ENCODE measurements around the gene DGKI. TPM values are rescaled to one million over a fixed set of nuclear protein-coding genes. Genes with fewer than 3 reads are reported as not detected.

DGKI gene
- total and polyA plus RNA-seq, 2 experiments from 2014 or later: 0.16 to 1.0 TPM

DNA sequence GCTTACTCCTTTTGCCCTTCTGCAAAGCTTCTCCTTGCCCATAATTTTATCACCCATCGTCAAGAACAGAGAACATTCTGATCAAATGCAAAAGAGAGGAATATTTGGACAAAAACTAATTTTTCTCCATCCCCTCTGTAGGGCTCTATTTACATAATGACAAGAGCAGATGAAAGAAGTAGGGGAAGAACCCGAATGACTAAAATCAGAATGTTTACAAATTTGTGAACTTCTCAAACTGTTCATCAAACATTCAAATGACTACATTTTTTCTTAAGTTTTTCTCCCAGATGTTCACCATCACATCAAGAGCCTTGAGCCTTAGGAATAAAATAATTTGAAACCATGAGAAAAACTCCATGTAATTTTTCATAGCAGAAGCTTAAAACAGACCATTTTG lies 119.4 kb downstream of the DGKI start (continued):
- TF ChIP-seq, protein P1, sequence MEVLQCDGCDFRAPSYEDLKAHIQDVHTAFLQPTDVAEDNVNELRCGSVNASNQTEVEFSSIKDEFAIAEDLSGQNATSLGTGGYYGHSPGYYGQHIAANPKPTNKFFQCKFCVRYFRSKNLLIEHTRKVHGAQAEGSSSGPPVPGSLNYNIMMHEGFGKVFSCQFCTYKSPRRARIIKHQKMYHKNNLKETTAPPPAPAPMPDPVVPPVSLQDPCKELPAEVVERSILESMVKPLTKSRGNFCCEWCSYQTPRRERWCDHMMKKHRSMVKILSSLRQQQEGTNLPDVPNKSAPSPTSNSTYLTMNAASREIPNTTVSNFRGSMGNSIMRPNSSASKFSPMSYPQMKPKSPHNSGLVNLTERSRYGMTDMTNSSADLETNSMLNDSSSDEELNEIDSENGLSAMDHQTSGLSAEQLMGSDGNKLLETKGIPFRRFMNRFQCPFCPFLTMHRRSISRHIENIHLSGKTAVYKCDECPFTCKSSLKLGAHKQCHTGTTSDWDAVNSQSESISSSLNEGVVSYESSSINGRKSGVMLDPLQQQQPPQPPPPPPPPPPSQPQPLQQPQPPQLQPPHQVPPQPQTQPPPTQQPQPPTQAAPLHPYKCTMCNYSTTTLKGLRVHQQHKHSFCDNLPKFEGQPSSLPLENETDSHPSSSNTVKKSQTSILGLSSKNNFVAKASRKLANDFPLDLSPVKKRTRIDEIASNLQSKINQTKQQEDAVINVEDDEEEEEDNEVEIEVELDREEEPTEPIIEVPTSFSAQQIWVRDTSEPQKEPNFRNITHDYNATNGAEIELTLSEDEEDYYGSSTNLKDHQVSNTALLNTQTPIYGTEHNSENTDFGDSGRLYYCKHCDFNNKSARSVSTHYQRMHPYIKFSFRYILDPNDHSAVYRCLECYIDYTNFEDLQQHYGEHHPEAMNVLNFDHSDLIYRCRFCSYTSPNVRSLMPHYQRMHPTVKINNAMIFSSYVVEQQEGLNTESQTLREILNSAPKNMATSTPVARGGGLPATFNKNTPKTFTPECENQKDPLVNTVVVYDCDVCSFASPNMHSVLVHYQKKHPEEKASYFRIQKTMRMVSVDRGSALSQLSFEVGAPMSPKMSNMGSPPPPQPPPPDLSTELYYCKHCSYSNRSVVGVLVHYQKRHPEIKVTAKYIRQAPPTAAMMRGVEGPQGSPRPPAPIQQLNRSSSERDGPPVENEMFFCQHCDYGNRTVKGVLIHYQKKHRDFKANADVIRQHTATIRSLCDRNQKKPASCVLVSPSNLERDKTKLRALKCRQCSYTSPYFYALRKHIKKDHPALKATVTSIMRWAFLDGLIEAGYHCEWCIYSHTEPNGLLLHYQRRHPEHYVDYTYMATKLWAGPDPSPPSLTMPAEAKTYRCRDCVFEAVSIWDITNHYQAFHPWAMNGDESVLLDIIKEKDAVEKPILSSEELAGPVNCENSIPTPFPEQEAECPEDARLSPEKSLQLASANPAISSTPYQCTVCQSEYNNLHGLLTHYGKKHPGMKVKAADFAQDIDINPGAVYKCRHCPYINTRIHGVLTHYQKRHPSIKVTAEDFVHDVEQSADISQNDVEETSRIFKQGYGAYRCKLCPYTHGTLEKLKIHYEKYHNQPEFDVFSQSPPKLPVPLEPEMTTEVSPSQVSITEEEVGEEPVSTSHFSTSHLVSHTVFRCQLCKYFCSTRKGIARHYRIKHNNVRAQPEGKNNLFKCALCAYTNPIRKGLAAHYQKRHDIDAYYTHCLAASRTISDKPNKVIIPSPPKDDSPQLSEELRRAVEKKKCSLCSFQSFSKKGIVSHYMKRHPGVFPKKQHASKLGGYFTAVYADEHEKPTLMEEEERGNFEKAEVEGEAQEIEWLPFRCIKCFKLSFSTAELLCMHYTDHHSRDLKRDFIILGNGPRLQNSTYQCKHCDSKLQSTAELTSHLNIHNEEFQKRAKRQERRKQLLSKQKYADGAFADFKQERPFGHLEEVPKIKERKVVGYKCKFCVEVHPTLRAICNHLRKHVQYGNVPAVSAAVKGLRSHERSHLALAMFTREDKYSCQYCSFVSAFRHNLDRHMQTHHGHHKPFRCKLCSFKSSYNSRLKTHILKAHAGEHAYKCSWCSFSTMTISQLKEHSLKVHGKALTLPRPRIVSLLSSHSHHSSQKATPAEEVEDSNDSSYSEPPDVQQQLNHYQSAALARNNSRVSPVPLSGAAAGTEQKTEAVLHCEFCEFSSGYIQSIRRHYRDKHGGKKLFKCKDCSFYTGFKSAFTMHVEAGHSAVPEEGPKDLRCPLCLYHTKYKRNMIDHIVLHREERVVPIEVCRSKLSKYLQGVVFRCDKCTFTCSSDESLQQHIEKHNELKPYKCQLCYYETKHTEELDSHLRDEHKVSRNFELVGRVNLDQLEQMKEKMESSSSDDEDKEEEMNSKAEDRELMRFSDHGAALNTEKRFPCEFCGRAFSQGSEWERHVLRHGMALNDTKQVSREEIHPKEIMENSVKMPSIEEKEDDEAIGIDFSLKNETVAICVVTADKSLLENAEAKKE (CRISPR knock-in tag; IDR thresholded peaks at IDR 0.05): no peak
- TF ChIP-seq EZH2phosphoT487 (IDR thresholded peaks at IDR 0.05; ENCODE audit: unreplicated experiment): no peak
- no peak for TF ChIP-seq JUNB (IDR thresholded peaks at IDR 0.05; ENCODE audit: unreplicated experiment)
- TF ChIP-seq, protein P2, sequence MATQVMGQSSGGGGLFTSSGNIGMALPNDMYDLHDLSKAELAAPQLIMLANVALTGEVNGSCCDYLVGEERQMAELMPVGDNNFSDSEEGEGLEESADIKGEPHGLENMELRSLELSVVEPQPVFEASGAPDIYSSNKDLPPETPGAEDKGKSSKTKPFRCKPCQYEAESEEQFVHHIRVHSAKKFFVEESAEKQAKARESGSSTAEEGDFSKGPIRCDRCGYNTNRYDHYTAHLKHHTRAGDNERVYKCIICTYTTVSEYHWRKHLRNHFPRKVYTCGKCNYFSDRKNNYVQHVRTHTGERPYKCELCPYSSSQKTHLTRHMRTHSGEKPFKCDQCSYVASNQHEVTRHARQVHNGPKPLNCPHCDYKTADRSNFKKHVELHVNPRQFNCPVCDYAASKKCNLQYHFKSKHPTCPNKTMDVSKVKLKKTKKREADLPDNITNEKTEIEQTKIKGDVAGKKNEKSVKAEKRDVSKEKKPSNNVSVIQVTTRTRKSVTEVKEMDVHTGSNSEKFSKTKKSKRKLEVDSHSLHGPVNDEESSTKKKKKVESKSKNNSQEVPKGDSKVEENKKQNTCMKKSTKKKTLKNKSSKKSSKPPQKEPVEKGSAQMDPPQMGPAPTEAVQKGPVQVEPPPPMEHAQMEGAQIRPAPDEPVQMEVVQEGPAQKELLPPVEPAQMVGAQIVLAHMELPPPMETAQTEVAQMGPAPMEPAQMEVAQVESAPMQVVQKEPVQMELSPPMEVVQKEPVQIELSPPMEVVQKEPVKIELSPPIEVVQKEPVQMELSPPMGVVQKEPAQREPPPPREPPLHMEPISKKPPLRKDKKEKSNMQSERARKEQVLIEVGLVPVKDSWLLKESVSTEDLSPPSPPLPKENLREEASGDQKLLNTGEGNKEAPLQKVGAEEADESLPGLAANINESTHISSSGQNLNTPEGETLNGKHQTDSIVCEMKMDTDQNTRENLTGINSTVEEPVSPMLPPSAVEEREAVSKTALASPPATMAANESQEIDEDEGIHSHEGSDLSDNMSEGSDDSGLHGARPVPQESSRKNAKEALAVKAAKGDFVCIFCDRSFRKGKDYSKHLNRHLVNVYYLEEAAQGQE (IDR thresholded peaks at IDR 0.05; ENCODE audit: unreplicated experiment): no peak
- TF ChIP-seq EZH2 (IDR thresholded peaks at IDR 0.05; ENCODE audit: low read depth, unreplicated experiment): no peak
- TF ChIP-seq CREB1 (CRISPR knock-in tag; IDR thresholded peaks at IDR 0.05; ENCODE audit: low read depth): no peak
- no peak for TF ChIP-seq STAT1 (IDR thresholded peaks at IDR 0.05; ENCODE audit: unreplicated experiment)
- TF ChIP-seq NANOG (IDR thresholded peaks at IDR 0.05; ENCODE audit: borderline replicate concordance): no peak

All from GM23338 (cell line).